Left forelimb (tissue), 1 donor: ENCODE data around the gene FOXD4L1.
A peak's percentile ranks its signal among the peaks of the same experiment; 100 is the strongest.
"Not testable (repeated sequence)": the region's sequence is repeated elsewhere in the genome, so short reads cannot be mapped to it uniquely, and the experiment has no call there.

ENCODE experiments used
- DNase-seq: peaks from one replicate; pipeline ENCODE4 v3.0.0-alpha.2; 2018; ENCODE audit warnings: low spot score

Gene FOXD4L1

GRCh38 chr2:113498365-113498764 lies at the start of gene FOXD4L1:
Gene FOXD4L1, plus strand, starts transcription at chr2:113498665. Its CDS starts 592 bp downstream, at chr2:113499257.
- DNase-seq, result not testable (repeated sequence)

- DNase-seq, result not testable (repeated sequence)
These were observed 32.7 kb upstream of the FOXD4L1 start for GRCh38 chr2:113465770-113466169.

- DNase-seq, result not testable (repeated sequence)
These were observed 21.6 kb upstream of the FOXD4L1 start for GRCh38 chr2:113476688-113477368.

- not testable (repeated sequence) for DNase-seq
These were observed 1.9 kb upstream of the FOXD4L1 start for GRCh38 chr2:113496527-113496926.

- DNase-seq, result not testable (repeated sequence)
These were observed 787 bp downstream of the FOXD4L1 start for GRCh38 chr2:113499019-113499885.

DNA sequence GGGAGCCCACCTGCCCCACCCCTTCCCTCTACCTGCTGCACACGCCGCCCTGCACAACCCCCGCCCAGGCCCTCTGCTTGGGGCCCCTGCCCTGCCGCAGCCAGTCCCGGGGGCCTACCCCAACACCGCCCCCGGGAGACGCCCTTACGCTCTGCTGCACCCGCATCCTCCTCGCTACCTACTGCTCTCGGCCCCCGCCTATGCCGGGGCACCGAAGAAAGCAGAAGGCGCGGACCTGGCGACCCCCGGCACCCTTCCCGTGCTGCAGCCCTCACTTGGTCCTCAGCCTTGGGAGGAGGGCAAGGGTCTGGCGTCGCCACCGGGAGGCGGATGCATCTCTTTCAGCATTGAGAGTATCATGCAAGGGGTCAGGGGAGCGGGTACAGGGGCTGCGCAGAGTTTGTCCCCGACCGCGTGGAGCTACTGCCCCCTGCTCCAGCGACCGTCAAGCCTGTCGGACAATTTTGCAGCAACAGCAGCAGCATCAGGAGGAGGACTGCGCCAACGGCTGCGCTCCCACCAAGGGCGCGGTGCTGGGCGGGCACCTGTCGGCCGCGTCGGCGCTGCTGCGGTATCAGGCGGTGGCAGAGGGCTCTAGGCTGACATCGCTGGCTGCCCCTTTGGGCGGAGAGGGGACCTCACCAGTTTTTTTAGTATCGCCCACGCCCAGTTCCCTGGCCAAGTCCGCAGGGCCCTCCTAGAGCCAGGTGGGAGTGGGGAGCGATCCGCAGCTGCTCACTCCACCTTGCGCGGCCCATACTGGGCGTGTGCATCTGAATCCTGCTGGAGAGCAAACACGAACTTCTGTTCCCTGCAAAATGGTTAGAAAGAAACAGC lies 1.6 kb downstream of the FOXD4L1 start:
- DNase-seq, result not testable (repeated sequence)

DNA sequence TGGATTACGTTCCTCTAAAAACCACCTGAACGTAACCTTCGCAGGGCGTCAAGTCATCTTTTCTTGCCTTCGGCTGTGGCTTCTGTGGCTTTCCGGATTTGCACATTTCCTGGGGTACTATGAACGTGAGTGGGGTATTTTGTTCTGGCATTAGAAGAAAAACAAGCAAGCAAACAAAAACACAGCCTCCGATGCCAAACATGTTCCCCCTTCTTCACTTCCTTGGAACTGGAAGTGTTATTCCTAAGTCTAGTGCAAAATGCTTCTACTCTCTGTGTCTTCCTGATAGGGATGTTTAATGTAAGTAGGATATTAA lies 2.2 kb downstream of the FOXD4L1 start:
- DNase-seq, result not testable (repeated sequence)

DNA sequence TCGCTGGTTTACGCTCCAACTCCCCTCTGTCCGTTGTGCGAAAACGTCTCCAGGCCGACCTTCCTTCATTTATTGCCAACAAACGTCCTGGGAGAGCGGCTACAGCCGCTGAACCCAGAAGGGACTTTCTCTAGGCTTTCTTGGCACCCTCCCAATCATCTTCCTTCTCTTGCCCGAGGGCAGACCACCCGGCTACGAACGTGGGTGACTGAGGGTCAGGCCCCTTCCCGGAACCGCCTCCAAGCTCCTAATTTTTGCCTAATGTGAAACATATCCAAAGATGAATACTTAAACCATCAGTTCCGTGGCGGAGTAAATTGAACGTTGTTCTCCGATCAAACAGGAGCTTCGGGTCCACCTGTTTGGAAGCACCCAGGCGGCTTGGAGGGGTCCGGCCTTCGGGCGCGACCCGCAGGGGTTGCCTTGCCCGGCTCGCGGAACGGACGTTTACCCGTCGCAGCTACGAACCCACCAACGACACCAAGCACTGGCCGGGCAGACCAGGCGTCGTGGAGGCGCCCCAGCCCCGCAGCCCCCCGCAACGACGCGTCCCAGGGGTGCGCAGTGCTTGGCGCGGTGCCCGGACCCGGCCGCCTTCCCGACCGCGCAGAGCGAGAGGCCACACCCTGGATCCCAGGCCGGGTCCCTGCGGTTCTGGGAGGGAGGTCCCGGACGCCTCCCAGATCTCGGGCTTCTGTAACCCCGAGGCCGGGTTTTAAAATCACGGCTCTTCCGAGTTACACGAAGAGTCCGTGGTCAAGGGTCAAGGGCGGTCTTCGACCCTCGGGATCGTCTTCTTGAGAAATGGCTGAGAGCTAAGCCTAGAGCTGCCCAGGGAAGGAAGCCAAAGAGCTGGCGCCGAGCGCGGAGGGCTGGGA lies 4.0 kb downstream of the FOXD4L1 start:
- DNase-seq, result peak; percentile 66

GRCh38 chr2:113503094-113504042 lies 4.9 kb downstream of the FOXD4L1 start:
- DNase-seq, result peak; percentile 69

- DNase-seq, result not testable (repeated sequence)
These were observed 5.6 kb downstream of the FOXD4L1 start for GRCh38 chr2:113504081-113504480.

DNA sequence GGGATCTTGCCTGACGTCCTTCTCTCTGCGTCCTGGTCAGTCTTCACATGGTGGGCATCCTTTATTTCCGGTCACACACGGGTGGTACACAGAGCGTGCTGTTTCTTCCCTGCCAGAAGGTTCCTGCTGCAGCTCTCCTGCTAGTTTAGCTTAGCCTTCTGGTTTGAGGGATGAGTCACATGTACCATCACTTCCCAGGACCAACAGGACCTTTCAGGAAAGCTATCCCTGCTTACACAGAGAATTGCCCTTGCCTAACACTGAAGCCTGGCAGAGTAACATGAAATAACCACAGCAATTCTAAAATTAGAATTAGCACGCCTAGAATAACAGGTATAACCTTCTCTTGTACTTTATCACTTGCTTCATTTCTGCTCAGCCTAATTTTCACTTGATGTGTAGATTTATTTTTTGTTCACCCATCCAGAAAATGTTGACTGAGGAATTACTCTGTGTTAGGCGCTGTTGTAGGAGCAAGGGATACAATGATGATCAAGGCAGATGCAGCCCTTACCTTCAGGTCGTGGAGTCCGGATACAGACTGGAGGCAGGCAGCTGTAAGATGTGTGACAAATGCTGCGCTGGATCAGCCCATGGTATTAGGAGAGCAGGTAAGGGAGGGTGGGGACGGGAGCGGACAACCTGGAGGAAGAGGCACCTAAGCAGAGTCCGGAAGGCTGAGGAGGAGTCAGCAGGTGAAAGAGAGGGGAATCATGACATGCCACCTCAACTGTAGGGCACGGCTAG lies 9.1 kb downstream of the FOXD4L1 start:
- DNase-seq, result not testable (repeated sequence)

GRCh38 chr2:113508187-113508586 lies 9.7 kb downstream of the FOXD4L1 start:
- not testable (repeated sequence) for DNase-seq

GRCh38 chr2:113510913-113511312 lies 12.4 kb downstream of the FOXD4L1 start:
- not testable (repeated sequence) for DNase-seq

- not testable (repeated sequence) for DNase-seq
These were observed 13.4 kb downstream of the FOXD4L1 start for GRCh38 chr2:113511859-113512258.

- not testable (repeated sequence) for DNase-seq
These were observed 17.0 kb downstream of the FOXD4L1 start for GRCh38 chr2:113515457-113515856.

GRCh38 chr2:113515995-113516394 lies 17.5 kb downstream of the FOXD4L1 start:
- not testable (repeated sequence) for DNase-seq

DNA sequence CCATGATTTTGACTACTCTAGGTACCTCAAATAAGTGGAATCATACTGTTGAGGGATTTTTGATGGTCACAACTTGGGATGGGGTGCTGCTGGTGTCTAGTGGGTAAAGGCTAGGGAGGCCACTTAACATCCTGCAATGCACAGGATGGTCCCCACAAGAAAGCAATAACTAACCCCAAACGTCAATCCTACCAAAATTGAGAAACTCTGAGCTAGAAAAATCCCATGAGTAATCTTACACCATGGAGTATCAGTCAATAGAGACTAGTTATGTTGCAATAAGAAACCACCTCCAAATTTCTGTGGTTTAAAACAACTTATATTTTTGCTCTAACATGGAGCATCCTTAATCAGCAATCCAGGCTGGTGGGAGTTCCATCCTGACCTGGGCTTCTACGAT lies 18.6 kb downstream of the FOXD4L1 start:
- not testable (repeated sequence) for DNase-seq

GRCh38 chr2:113520837-113521236 lies 22.4 kb downstream of the FOXD4L1 start:
- DNase-seq, result not testable (repeated sequence)

DNA sequence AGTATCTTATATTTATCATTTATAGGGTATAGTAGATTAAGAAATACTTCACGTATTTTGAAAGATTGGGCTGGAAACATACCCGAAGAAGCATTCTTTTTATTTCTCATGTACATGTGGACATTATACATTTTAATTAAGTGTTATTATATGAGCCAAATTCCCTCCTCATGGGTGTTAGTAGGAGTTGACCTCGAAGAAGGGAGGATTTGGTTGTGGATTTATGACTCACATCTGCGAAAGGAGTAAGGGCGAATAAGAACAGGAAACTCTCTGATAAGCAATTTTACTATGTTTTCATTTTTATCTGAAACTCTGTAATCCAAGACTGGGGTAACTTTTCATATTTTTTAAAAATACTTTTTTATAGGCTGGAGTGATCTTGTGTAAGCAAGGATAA lies 23.0 kb downstream of the FOXD4L1 start:
- DNase-seq, result not testable (repeated sequence)
